CD4-positive, alpha-beta T cell (primary cell): Measurements from ENCODE around the gene RIOX2. TPM values are rescaled to one million over a fixed set of nuclear protein-coding genes. Genes with fewer than 3 reads are reported as not detected.

Experiments used
- ATAC-seq: fragments of 200-7000 bp; cut with Tn5 transposase; one replicate; pipeline ENCODE4 v1.10.0; 2022; ENCODE audit warnings: mild to moderate bottlenecking; ENCODE audit not compliant: poor library complexity
- CTCF ChIA-PET: fragments of 350-600 bp; sonication (Branson Sonifier 250); formaldehyde crosslinking; loops from one replicate; lab custom pipeline; 2021; ENCODE audit warnings: antibody characterized with exemption, inconsistent platforms; lab: Charles Lee
- POLR2A ChIA-PET: fragments of 350-600 bp; sonication (Branson Sonifier 250); formaldehyde crosslinking; loops from one replicate; lab custom pipeline; 2021; ENCODE audit warnings: antibody characterized with exemption, inconsistent platforms; lab: Charles Lee
- DNase-seq, 14 experiments: peaks; one replicate each; pipeline ENCODE4 v3.0.0-alpha.2; 2013 to 2020; ENCODE audit warnings: mixed read lengths in 2 of 14
- H3K27ac ChIP-seq, 2 donors: one replicate each; pipeline versions ENCODE4 v1.5.1 to v1.7.0; 2013; ENCODE audit warnings: low read length in 2 of 2, low read depth in 1 of 2, mild to moderate bottlenecking in 1 of 2
- H3K27me3 ChIP-seq, 2 experiments: 1 replicate in 1 of 2; 2 replicates in 1 of 2; pipeline versions ENCODE4 v1.6.1 to v1.7.0; 2013; ENCODE audit warnings: low read length in 2 of 2, control low read depth in 1 of 2, mild to moderate bottlenecking in 1 of 2, moderate library complexity in 1 of 2; ENCODE audit not compliant: insufficient read depth in 2 of 2, control insufficient read depth in 1 of 2
- H3K36me3 ChIP-seq: one replicate; pipeline ENCODE4 v1.6.1; 2013; ENCODE audit warnings: low read length, control low read depth; ENCODE audit not compliant: insufficient read depth
- H3K4me1 ChIP-seq: one replicate; pipeline ENCODE4 v1.6.1; 2013; ENCODE audit warnings: low read length, control low read depth; ENCODE audit not compliant: insufficient read depth
- H3K4me3 ChIP-seq: one replicate; pipeline ENCODE4 v1.5.1; 2013; ENCODE audit warnings: mild to moderate bottlenecking, low read length, moderate library complexity
- H3K9me3 ChIP-seq, 2 experiments: 1 replicate in 1 of 2; 2 replicates in 1 of 2; pipeline versions ENCODE4 v1.6.1 to v1.7.0; 2013; ENCODE audit warnings: low read length in 2 of 2, mild to moderate bottlenecking in 2 of 2, control low read depth in 1 of 2, moderate library complexity in 1 of 2; ENCODE audit not compliant: control insufficient read depth in 1 of 2, insufficient read depth in 1 of 2
- H3K27ac Mint-ChIP-seq: one replicate; pipeline ENCODE4 v1.8.0; 2020; ENCODE audit warnings: mixed read lengths
- H3K27me3 Mint-ChIP-seq: one replicate; pipeline ENCODE4 v1.8.0; 2021; ENCODE audit warnings: mixed read lengths
- H3K36me3 Mint-ChIP-seq: one replicate; pipeline ENCODE4 v1.8.0; 2021; ENCODE audit warnings: low read depth, mixed read lengths
- H3K4me1 Mint-ChIP-seq: one replicate; pipeline ENCODE4 v1.8.0; 2021; ENCODE audit warnings: low read depth, mixed read lengths
- H3K4me3 Mint-ChIP-seq: one replicate; pipeline ENCODE4 v1.8.0; 2020; ENCODE audit warnings: mild to moderate bottlenecking, mixed read lengths
- H3K9me3 Mint-ChIP-seq: one replicate; pipeline ENCODE4 v1.8.0; 2020; ENCODE audit warnings: mixed read lengths
- intact Hi-C, 2 experiments: fragments of 100-400 bp; cut with DNase I in 1 of 2; cut with micrococcal nuclease in 1 of 2; formaldehyde crosslinking; loops; one replicate each; pipeline versions ENCODE4 v1.15.1 to v1.9.0; 2023 to 2025; cut with DNase I, micrococcal nuclease
- total RNA-seq, 174 experiments: library from RNA in 2 of 174; stranded (reverse) in 2 of 174; gene quantifications; one replicate each; pipeline ENCODE4 v1.2.3 and lab custom pipeline; 2021 to 2026
- TF ChIP-seq, protein P1 (sequence below): fragments of 200-600 bp; IDR thresholded peaks from one replicate; pipeline ENCODE4 v1.8.0; 2022; ENCODE audit warnings: antibody characterized with exemption, mild to moderate bottlenecking

Gene RIOX2
- total RNA-seq, 2 experiments from 2014 or later: 13.1 to 13.5 TPM

DNA sequence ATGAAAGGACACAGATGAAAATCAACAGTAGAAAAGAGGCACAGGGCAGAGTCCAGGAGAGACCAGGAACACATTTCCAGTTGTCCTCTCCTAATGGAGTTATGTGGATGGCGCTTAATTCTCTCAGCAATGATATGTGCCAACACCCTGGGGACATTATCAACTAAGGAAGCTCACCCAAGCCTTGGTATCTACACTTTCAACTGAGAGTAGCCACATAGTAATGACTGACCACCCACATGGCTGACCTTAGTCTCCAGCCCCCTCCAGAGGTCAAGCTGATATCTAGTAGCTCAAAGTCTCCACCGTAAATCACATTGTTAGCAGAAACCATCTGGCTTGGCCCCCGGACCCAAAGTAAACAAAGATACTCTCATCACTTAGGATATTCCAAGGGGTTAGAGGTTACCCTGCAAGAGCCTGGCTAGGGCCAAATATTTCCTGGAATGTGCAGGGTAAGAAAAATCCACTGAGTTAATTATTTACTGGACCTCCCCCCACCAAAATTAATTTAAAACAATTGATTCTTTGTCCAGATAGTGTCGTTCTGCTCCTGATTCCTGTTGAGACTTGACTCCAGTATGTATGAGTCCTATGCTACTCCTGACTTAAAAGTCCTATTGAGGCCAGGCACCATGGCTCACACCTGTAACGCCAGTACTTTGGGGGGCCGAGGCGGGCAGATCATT lies 38.1 kb upstream of the RIOX2 start:
- Histone ChIP-seq H3K9me3 (peaks cover 0 to 5% of the 10 kb centered on the region in 2 experiments), H3K27ac (no peak overlapping the region), H3K36me3 (no peaks in the 10 kb centered on the region), H3K4me3 (no peak overlapping the region), H3K4me1 (peaks cover 12% of the 10 kb centered on the region), H3K27me3 (no peaks in the 10 kb centered on the region)
- Mint-ChIP-seq H3K4me3 (no peak overlapping the region), H3K27ac (no peak overlapping the region), H3K9me3 (no peaks in the 10 kb centered on the region), H3K27me3 (no peaks in the 10 kb centered on the region), H3K4me1 (peaks cover 25% of the 10 kb centered on the region), H3K36me3 (no peaks in the 10 kb centered on the region)
- TF ChIP-seq, protein P1, sequence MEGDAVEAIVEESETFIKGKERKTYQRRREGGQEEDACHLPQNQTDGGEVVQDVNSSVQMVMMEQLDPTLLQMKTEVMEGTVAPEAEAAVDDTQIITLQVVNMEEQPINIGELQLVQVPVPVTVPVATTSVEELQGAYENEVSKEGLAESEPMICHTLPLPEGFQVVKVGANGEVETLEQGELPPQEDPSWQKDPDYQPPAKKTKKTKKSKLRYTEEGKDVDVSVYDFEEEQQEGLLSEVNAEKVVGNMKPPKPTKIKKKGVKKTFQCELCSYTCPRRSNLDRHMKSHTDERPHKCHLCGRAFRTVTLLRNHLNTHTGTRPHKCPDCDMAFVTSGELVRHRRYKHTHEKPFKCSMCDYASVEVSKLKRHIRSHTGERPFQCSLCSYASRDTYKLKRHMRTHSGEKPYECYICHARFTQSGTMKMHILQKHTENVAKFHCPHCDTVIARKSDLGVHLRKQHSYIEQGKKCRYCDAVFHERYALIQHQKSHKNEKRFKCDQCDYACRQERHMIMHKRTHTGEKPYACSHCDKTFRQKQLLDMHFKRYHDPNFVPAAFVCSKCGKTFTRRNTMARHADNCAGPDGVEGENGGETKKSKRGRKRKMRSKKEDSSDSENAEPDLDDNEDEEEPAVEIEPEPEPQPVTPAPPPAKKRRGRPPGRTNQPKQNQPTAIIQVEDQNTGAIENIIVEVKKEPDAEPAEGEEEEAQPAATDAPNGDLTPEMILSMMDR: no peak
- CTCF ChIA-PET: no interaction called here
- intact Hi-C loops: no loop called here
- no peak for ATAC-seq
- POLR2A ChIA-PET: no interaction called here
- DNase-seq: no peak

DNA sequence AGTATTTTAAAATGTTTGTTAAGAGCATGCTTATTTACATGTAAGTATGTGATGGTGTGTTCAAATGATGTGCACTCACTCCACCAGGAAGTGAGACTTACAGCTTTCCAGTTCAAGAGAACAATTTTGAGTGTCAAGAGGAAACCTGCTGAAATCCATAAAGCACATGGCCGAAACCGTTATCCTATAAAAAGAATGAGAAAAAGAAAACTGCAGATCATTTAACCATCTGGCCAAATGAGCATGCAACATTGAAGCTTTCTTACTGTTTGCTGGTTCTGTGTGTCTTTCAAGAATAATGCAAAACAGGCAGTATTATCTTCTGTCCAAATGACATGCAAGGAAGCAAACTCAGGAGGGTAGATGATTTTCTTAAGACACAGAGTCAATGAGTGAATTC lies 36.6 kb upstream of the RIOX2 start:
- Histone ChIP-seq H3K27me3 (no peaks in the 10 kb centered on the region), H3K27ac (no peak overlapping the region), H3K4me3 (no peak overlapping the region), H3K36me3 (no peaks in the 10 kb centered on the region), H3K4me1 (peaks cover 12% of the 10 kb centered on the region), H3K9me3 (peaks cover 0 to 5% of the 10 kb centered on the region in 2 experiments)
- intact Hi-C loops: no loop called here
- POLR2A ChIA-PET: interaction anchor here (0.9 kb wide), 1 partner anchor 18 kb away, joined by 3 read pairs; no protein-coding TSS in a partner anchor
- ATAC-seq (no peak), DNase-seq (no peak)
- Mint-ChIP-seq H3K4me3 (no peak overlapping the region), H3K36me3 (no peaks in the 10 kb centered on the region), H3K27me3 (no peaks in the 10 kb centered on the region), H3K27ac (no peak overlapping the region), H3K9me3 (no peaks in the 10 kb centered on the region), H3K4me1 (peaks cover 35% of the 10 kb centered on the region)
- TF ChIP-seq, protein P1: no peak
- CTCF ChIA-PET: interaction anchor here (2.2 kb wide), 1 partner anchor 13 kb away, joined by 7 read pairs; no protein-coding TSS in a partner anchor

DNA sequence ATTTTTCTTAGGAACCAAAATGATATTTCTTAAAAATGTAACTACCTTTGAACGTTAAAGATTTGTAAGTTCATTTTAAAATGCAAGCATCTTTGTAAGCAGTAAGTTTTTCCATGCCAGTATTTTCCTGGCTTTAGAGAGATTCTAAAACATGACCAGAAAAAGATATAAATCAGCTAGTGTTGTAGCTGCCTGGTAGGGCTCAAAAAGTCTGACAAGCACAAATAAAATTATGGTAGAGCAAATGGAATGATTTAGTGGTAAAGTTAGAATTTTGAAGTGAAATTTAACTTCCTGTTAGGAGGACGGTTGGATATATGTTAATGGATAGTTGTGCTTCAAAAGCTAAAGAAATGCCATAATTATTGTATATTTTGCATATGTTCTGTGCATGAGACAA lies 33.2 kb upstream of the RIOX2 start:
- CTCF ChIA-PET: no interaction called here
- Histone ChIP-seq H3K4me1 (peaks cover 19% of the 10 kb centered on the region), H3K27ac (no peak overlapping the region), H3K9me3 (no peaks in the 10 kb centered on the region), H3K36me3 (no peaks in the 10 kb centered on the region), H3K27me3 (no peaks in the 10 kb centered on the region), H3K4me3 (no peak overlapping the region)
- no peak overlapping the region for H3K4me3 Mint-ChIP-seq
- no peaks in the 10 kb centered on the region for H3K9me3 Mint-ChIP-seq
- H3K4me1 Mint-ChIP-seq: peaks cover 44% of the 10 kb centered on the region
- no peak overlapping the region for H3K27ac Mint-ChIP-seq
- no peaks in the 10 kb centered on the region for H3K27me3 Mint-ChIP-seq
- DNase-seq: no peak
- intact Hi-C loops: no loop called here
- no peaks in the 10 kb centered on the region for H3K36me3 Mint-ChIP-seq
- TF ChIP-seq, protein P1: no peak
- ATAC-seq: no peak
- POLR2A ChIA-PET: no interaction called here
